Trophoblast cell (in vitro differentiated cells and primary cell): Measurements from ENCODE around the gene DYSF.

Experiments
- DNase-seq, 2 donors: peaks; one replicate each; pipeline ENCODE4 v3.0.0-alpha.2; 2016
- H2AFZ ChIP-seq: 2 replicates; pipeline ENCODE4 v1.6.1; 2013; ENCODE audit warnings: low read length, moderate library complexity, mild to moderate bottlenecking; ENCODE audit not compliant: insufficient read depth, poor library complexity
- H2AK5ac ChIP-seq: 2 replicates; pipeline ENCODE4 v1.6.1; 2013; ENCODE audit warnings: mild to moderate bottlenecking, low read length
- H2BK120ac ChIP-seq: 2 replicates; pipeline ENCODE4 v1.6.1; 2013; ENCODE audit warnings: low read length, mild to moderate bottlenecking, moderate library complexity; ENCODE audit not compliant: insufficient read depth, poor library complexity
- H2BK12ac ChIP-seq: 2 replicates; pipeline ENCODE4 v1.6.1; 2013; ENCODE audit warnings: mild to moderate bottlenecking, low read length, moderate library complexity
- H2BK5ac ChIP-seq: 2 replicates; pipeline ENCODE4 v1.6.1; 2013; ENCODE audit warnings: low read length, low read depth, moderate library complexity, mild to moderate bottlenecking; ENCODE audit not compliant: poor library complexity
- H3K14ac ChIP-seq: 2 replicates; pipeline ENCODE4 v1.6.1; 2013; ENCODE audit warnings: mild to moderate bottlenecking, low read length
- H3K18ac ChIP-seq: 2 replicates; pipeline ENCODE4 v1.6.1; 2013; ENCODE audit warnings: mild to moderate bottlenecking, low read length
- H3K23ac ChIP-seq: 2 replicates; pipeline ENCODE4 v1.6.1; 2013; ENCODE audit warnings: low read length
- H3K27ac ChIP-seq: 2 replicates; pipeline ENCODE4 v1.5.1; 2013; ENCODE audit warnings: low read depth, mild to moderate bottlenecking, inconsistent platforms, low read length, moderate library complexity
- H3K27me3 ChIP-seq: 2 replicates; pipeline ENCODE4 v1.6.1; 2013; ENCODE audit warnings: inconsistent platforms, mild to moderate bottlenecking, low read length, moderate library complexity; ENCODE audit not compliant: insufficient read depth
- H3K36me3 ChIP-seq, 2 experiments: 1 replicate in 1 of 2; 2 replicates in 1 of 2; pipeline ENCODE4 v1.6.1; 2013; ENCODE audit warnings: low read length in 2 of 2, mild to moderate bottlenecking in 2 of 2, moderate library complexity in 1 of 2; ENCODE audit not compliant: insufficient read depth in 2 of 2, control insufficient read depth in 1 of 2
- H3K4ac ChIP-seq: 2 replicates; pipeline ENCODE4 v1.6.1; 2013; ENCODE audit warnings: low read depth, mild to moderate bottlenecking, low read length, moderate library complexity
- H3K4me1 ChIP-seq, 2 experiments: 1 replicate in 1 of 2; 2 replicates in 1 of 2; pipeline ENCODE4 v1.6.1; 2013; ENCODE audit warnings: low read length in 2 of 2, mild to moderate bottlenecking in 2 of 2, moderate library complexity in 1 of 2; ENCODE audit not compliant: insufficient read depth in 2 of 2, control insufficient read depth in 1 of 2
- H3K4me2 ChIP-seq: 2 replicates; pipeline ENCODE4 v1.6.1; 2013; ENCODE audit warnings: inconsistent platforms, mild to moderate bottlenecking, low read length, moderate library complexity
- H3K4me3 ChIP-seq: 2 replicates; pipeline ENCODE4 v1.5.1; 2013; ENCODE audit warnings: mild to moderate bottlenecking, low read depth, low read length, inconsistent platforms
- H3K79me1 ChIP-seq: one replicate; pipeline ENCODE4 v1.6.1; 2013; ENCODE audit warnings: low read length
- H3K79me2 ChIP-seq: 2 replicates; pipeline ENCODE4 v1.6.1; 2013; ENCODE audit warnings: low read length, mild to moderate bottlenecking; ENCODE audit not compliant: control insufficient read depth, insufficient read depth, poor library complexity
- H3K9ac ChIP-seq: 2 replicates; pipeline ENCODE4 v1.6.1; 2013; ENCODE audit warnings: mild to moderate bottlenecking, low read length
- H3K9me3 ChIP-seq: 2 replicates; pipeline ENCODE4 v1.6.1; 2013; ENCODE audit warnings: low read depth, mild to moderate bottlenecking, control low read depth, inconsistent platforms, low read length; ENCODE audit not compliant: insufficient read depth
- H4K12ac ChIP-seq: 2 replicates; pipeline ENCODE4 v1.6.1; 2013; ENCODE audit warnings: low read depth, mild to moderate bottlenecking, low read length, moderate library complexity
- H4K8ac ChIP-seq: 2 replicates; pipeline ENCODE4 v1.6.1; 2013; ENCODE audit warnings: low read depth, mild to moderate bottlenecking, low read length, moderate library complexity
- H4K91ac ChIP-seq: one replicate; pipeline ENCODE4 v1.6.1; 2013; ENCODE audit warnings: low read depth, mild to moderate bottlenecking, low read length, moderate library complexity
- WGBS: extraction: QIAGEN DNeasy Blood & Tissue Kit; methylation state at CpG from one replicate; pipeline ENCODE4 v1.1.7; 2013; ENCODE audit warnings: missing lambda C conversion rate; ENCODE audit not compliant: insufficient read length, insufficient coverage; ENCODE audit errors: extremely low coverage; 5-methylcytosine and 5-hydroxymethylcytosine counted together

DYSF gene

DNA sequence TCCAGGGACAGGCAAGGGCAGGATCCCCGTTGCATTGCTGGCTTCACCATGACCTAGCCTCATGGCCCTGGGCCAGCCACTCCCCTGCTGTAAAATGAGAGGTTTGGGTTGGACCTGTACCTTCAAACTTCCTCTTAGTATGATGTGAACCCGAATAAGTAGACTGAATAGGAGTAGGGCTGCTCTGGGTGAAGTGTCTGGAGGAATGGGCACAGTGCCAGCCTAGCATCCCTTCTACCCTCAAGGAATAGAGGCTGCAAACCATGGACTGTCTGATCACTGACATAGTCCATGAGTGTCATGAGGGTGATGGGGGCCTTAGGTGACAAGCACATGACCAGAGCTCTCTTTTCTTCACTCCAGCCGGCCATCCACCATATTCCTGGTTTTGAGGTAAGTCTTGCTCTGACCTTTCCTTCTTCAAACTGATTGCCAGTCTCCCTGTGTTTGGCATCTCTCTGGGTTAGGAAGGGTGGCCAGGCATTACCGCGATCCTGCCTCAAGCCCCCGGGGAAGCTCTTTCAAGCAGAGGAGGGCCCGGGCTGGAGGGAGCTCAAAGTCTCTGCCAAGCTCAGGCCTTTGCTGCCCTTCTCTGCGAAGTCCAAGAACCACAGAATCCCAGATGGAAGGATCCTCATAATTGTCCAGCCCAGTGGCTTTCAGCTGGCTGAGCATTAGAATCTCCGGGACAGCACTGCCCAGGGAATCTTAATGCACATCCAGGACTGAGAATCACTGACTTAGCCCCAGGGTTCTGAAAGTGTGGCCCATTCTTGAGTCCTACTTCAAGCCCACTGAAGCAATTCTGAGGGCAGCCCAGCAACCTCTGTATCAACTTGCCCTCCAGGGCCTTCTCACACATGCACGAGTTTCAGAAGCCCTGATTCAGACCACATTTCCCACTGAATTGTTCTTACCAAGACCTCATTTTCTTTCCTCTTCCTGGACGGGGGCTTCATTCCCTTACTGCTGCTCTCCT, 148.1 kb downstream of the DYSF start:
- no CpG with 5 or more reads among the region's 11 CpGs for WGBS
- DNase-seq: no peak
- Histone ChIP-seq H3K79me1 (no peaks in the 10 kb centered on the region), H3K27me3 (no peaks in the 10 kb centered on the region), H3K79me2 (no peaks in the 10 kb centered on the region), H3K14ac (no peak overlapping the region), H4K8ac (no peak overlapping the region), H2AK5ac (no peak overlapping the region), H2BK120ac (no peak overlapping the region), H3K4me2 (no peak overlapping the region), H4K91ac (no peak overlapping the region), H3K23ac (no peak overlapping the region), H2BK12ac (no peak overlapping the region), H3K36me3 (peaks cover 11 to 12% of the 10 kb centered on the region in 2 experiments), H3K4ac (no peak overlapping the region), H3K9ac (no peak overlapping the region), H2AFZ (no peak overlapping the region), H3K4me1 (no peaks in the 10 kb centered on the region), H4K12ac (no peak overlapping the region), H2BK5ac (no peak overlapping the region), H3K27ac (no peak overlapping the region), H3K4me3 (no peak overlapping the region), H3K18ac (no peak overlapping the region), H3K9me3 (no peaks in the 10 kb centered on the region)

DNA sequence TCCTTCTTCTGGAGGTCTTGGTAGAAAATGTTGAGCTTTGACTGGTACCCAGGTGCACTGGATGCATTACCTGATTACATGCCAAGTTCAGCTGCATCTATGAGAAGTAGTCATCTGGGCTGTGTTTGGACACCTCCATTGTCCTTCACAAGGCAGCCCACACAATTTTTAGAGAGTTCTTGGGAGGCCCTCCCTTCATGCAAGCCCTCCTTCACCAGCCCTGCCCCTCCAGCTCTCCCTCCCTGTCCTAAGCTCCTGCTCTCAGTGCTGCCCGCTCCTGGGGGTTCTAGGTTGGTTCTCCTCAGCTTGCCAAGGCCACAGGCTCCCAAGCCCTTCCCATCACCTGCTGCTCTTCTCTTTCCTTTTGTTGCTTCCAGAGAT, 148.7 kb downstream of the DYSF start:
- no peak overlapping the region for H2AFZ ChIP-seq
- H3K79me2 ChIP-seq: no peaks in the 10 kb centered on the region
- H3K9me3 ChIP-seq: no peaks in the 10 kb centered on the region
- H2BK5ac ChIP-seq: no peak overlapping the region
- H3K9ac ChIP-seq: no peak overlapping the region
- no peak overlapping the region for H3K23ac ChIP-seq
- H4K8ac ChIP-seq: no peak overlapping the region
- no peak overlapping the region for H3K14ac ChIP-seq
- H3K36me3 ChIP-seq: peaks cover 8 to 12% of the 10 kb centered on the region in 2 experiments
- H2BK12ac ChIP-seq: no peak overlapping the region
- no peak overlapping the region for H2BK120ac ChIP-seq
- H3K4ac ChIP-seq: no peak overlapping the region
- H3K4me2 ChIP-seq: no peak overlapping the region
- WGBS: no CpG with 5 or more reads among the region's 1 CpG
- H3K27ac ChIP-seq: no peak overlapping the region
- H3K18ac ChIP-seq: no peak overlapping the region
- no peak overlapping the region for H4K91ac ChIP-seq
- no peaks in the 10 kb centered on the region for H3K27me3 ChIP-seq
- no peaks in the 10 kb centered on the region for H3K4me1 ChIP-seq
- no peaks in the 10 kb centered on the region for H3K79me1 ChIP-seq
- no peak overlapping the region for H4K12ac ChIP-seq
- H3K4me3 ChIP-seq: no peak overlapping the region
- H2AK5ac ChIP-seq: no peak overlapping the region
- no peak for DNase-seq

DNA sequence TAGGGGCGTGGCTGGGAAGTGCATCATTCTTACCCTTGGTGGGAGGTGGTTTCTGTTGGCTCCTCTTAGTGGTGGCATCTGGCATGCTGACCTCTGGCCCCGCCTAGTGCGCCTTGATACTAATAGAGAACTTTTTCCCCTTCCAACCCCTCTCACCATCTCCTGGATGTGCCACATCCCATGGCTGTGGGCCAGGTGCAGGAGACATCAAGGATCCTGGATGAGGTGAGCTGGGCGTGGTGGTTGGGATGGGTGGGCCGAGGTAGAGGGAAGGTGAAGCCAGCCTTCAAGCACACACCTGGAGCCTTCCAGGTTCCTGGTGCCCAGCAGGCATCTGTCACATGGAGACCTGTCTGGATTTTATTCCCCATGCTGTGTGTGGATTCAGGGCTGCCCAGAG, 149.2 kb downstream of the DYSF start:
- no peaks in the 10 kb centered on the region for H3K27me3 ChIP-seq
- no CpG with 5 or more reads among the region's 5 CpGs for WGBS
- no peak for DNase-seq
- H2AK5ac ChIP-seq: no peak overlapping the region
- H3K4ac ChIP-seq: no peak overlapping the region
- no peaks in the 10 kb centered on the region for H3K79me1 ChIP-seq
- peaks cover 8 to 12% of the 10 kb centered on the region in 2 experiments for H3K36me3 ChIP-seq
- H3K4me2 ChIP-seq: no peak overlapping the region
- no peak overlapping the region for H2BK5ac ChIP-seq
- no peaks in the 10 kb centered on the region for H3K9me3 ChIP-seq
- H2BK120ac ChIP-seq: no peak overlapping the region
- no peak overlapping the region for H3K27ac ChIP-seq
- no peaks in the 10 kb centered on the region for H3K79me2 ChIP-seq
- no peak overlapping the region for H3K9ac ChIP-seq
- no peak overlapping the region for H3K14ac ChIP-seq
- H3K18ac ChIP-seq: no peak overlapping the region
- H4K91ac ChIP-seq: no peak overlapping the region
- H3K23ac ChIP-seq: no peak overlapping the region
- no peak overlapping the region for H3K4me3 ChIP-seq
- no peaks in the 10 kb centered on the region for H3K4me1 ChIP-seq
- H2AFZ ChIP-seq: no peak overlapping the region
- H4K8ac ChIP-seq: no peak overlapping the region
- no peak overlapping the region for H4K12ac ChIP-seq
- H2BK12ac ChIP-seq: no peak overlapping the region

DNA sequence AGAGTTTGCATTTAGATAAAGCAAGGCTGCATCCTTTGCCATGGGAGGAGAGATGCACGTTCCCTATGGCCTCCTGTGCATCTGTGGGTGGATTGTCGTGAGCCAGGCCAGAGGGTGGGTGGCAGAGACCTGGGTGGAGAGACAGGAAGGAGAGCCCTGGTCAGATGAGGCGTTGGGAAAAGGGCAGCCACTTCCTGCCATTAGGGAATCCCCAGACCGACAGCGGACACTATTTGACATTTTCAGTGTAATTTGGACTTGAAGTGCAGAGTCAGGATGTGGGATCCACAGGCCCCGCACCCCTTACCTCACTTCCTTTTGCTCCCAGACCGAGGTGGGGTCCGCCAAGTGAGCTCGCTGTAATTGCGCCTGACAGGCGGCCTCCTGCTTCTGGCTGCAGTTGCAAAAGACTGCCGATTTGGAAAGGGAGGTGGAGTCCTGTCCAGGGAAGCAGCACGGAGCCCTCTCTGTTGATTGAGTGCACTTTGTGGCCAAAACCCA, 150.0 kb downstream of the DYSF start:
- DNase-seq: no peak
- Histone ChIP-seq H3K79me2 (no peaks in the 10 kb centered on the region), H2AK5ac (no peak overlapping the region), H2BK12ac (no peak overlapping the region), H4K8ac (no peak overlapping the region), H3K9ac (no peak overlapping the region), H3K23ac (no peak overlapping the region), H4K12ac (no peak overlapping the region), H3K4me1 (no peaks in the 10 kb centered on the region), H2BK5ac (no peak overlapping the region), H3K4ac (no peak overlapping the region), H3K18ac (no peak overlapping the region), H3K27me3 (no peaks in the 10 kb centered on the region), H3K79me1 (no peaks in the 10 kb centered on the region), H2BK120ac (no peak overlapping the region), H2AFZ (no peak overlapping the region), H3K4me3 (no peak overlapping the region), H3K4me2 (no peak overlapping the region), H4K91ac (no peak overlapping the region), H3K36me3 (peaks cover 8 to 11% of the 10 kb centered on the region in 2 experiments), H3K9me3 (no peaks in the 10 kb centered on the region), H3K27ac (no peak overlapping the region), H3K14ac (no peak overlapping the region)
- WGBS: no CpG with 5 or more reads among the region's 13 CpGs
